GM21825 (cell line): Measurements from ENCODE around the gene WWOX.

Source experiments
- ATAC-seq: cut with Tn5 transposase; IDR thresholded peaks from one replicate; pipeline ENCODE4 v1.9.1; 2021; ENCODE audit warnings: mild to moderate bottlenecking, moderate library complexity; ENCODE audit not compliant: unreplicated experiment

WWOX gene

GRCh38 chr16:78220571-78220970 is 121.1 kb downstream of the WWOX start:
- no peak for ATAC-seq

GRCh38 chr16:78221892-78222291 is 122.4 kb downstream of the WWOX start:
- ATAC-seq = no peak

GRCh38 chr16:78224342-78224741 is 124.9 kb downstream of the WWOX start:
- ATAC-seq = no peak

GRCh38 chr16:78225919-78226318 is 126.5 kb downstream of the WWOX start:
- ATAC-seq = no peak

GRCh38 chr16:78227855-78228254 is 128.4 kb downstream of the WWOX start:
- ATAC-seq = no peak

GRCh38 chr16:78228704-78229103 is 129.2 kb downstream of the WWOX start:
- no peak for ATAC-seq

- no peak for ATAC-seq
Measured at GRCh38 chr16:78230832-78231231, 131.4 kb downstream of the WWOX start.

- ATAC-seq = peak; percentile 96
Measured at GRCh38 chr16:78235168-78235800, 135.8 kb downstream of the WWOX start.

- ATAC-seq = no peak
Measured at GRCh38 chr16:78235876-78236275, 136.4 kb downstream of the WWOX start.

GRCh38 chr16:78237841-78238240 is 138.4 kb downstream of the WWOX start:
- no peak for ATAC-seq

GRCh38 chr16:78240459-78241222 is 141.2 kb downstream of the WWOX start:
- no peak for ATAC-seq

- no peak for ATAC-seq
Measured at GRCh38 chr16:78242239-78242630, 142.8 kb downstream of the WWOX start.

GRCh38 chr16:78244131-78244895 is 144.9 kb downstream of the WWOX start:
- ATAC-seq = no peak

- ATAC-seq = no peak
Measured at GRCh38 chr16:78246559-78246958, 147.1 kb downstream of the WWOX start.

GRCh38 chr16:78249056-78249455 is 149.6 kb downstream of the WWOX start:
- ATAC-seq = no peak

GRCh38 chr16:78249832-78250231 is 150.4 kb downstream of the WWOX start:
- no peak for ATAC-seq

- ATAC-seq = no peak
Measured at GRCh38 chr16:78251115-78251514, 151.7 kb downstream of the WWOX start.

- no peak for ATAC-seq
Measured at GRCh38 chr16:78252757-78253156, 153.3 kb downstream of the WWOX start.

- ATAC-seq = no peak
Measured at GRCh38 chr16:78254841-78255240, 155.4 kb downstream of the WWOX start.

GRCh38 chr16:78256686-78257375 is 157.4 kb downstream of the WWOX start:
- no peak for ATAC-seq

GRCh38 chr16:78257376-78257728 is 157.9 kb downstream of the WWOX start:
- ATAC-seq = no peak
